NAMALWA (cell line): ENCODE results near the gene FSCN2.

Experiments used
- DNase-seq: peaks from one replicate; pipeline ENCODE4 v3.0.0-alpha.2; 2015; ENCODE audit warnings: low spot score

Gene FSCN2

DNA sequence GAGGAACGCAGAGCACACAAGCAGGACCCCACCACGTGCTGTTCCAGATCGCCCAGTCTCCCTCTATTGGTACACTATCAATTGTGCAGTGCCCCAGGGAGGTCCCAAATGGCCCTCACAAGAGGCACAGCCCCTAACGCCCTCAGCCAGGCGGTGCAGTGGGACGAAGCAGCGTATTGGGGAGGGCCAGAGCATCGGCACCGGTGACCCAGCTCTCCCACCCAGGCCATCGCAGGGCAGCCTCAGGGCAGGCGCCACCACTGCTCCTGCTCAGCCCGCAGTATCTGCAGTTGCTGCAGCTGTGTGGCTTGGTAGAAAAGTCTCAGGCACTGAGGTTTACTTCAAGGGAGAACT is 29.9 kb downstream of the FSCN2 start:
- no peak for DNase-seq

GRCh38 chr17:81558941-81559806 is 31.0 kb downstream of the FSCN2 start:
- DNase-seq = no peak

DNA sequence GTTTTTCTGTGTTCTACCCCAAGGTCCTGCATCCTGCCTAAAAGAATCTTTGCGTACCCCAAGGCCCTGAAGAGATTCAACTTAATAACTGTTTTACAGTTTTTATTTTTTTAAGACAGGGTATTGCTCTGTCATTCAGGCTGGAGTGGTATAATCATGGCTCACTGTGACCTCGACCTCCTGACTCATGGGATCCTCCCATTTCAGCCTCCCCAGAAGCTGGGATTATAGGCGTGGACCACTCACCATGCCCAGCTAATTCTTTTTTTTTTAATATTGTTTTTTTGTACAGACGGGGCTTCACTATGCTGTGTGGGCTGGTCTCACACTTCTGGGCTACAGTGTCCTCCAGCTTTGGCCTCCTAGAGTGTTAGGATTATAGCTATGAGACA is 33.3 kb downstream of the FSCN2 start:
- DNase-seq = no peak

GRCh38 chr17:81563861-81564586 is 35.8 kb downstream of the FSCN2 start:
- no peak for DNase-seq

GRCh38 chr17:81564778-81565177 is 36.6 kb downstream of the FSCN2 start:
- no peak for DNase-seq

- DNase-seq = no peak
Measured at GRCh38 chr17:81565231-81565630, 37.1 kb downstream of the FSCN2 start.

GRCh38 chr17:81566461-81567126 is 38.4 kb downstream of the FSCN2 start:
- DNase-seq = peak; percentile 43

DNA sequence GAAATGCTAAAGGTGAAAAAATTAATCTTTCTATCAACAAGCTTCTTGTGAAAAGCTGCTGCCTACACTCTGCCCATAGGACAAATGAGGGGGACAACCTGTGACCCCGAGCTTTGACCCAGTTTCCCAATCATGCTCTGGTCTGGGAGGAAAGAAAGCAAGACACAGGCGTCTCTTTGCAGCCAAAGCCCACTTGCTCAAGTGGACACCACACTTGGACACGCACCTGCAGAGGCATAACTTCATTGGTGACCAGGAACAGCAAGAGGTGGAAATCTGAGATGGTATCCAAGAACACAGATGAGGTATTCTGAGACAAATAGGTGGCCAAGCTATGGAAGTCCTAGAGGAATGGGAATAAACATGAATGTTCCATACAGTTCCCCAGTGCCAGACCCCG is 39.0 kb downstream of the FSCN2 start:
- no peak for DNase-seq

GRCh38 chr17:81568416-81568815 is 40.2 kb downstream of the FSCN2 start:
- no peak for DNase-seq

DNA sequence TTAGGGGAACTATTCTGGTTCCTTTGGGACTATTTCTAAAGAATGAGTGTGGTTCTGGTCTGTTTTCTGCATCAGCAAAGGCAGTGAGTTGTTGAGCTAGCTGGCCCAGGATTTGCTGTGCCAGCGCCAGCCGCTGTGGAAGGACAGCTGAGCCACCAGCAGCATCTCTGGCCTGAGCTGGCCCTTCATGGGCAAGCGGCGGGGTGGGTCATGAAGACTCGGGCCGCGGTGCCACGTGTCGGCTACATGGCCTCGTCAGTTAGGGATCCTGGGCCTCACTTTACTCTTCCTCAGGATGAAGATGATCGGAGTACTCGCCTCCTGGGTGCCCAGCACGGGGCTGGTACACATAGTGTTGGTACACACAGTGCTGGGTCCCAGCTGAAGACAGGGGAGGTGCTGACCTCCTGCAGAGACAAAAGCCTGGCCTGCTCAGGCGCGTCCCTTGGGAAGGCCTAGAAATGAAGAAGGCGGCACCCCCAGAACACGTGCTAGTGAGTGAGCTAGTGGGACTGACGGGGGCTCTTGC is 41.9 kb downstream of the FSCN2 start:
- no peak for DNase-seq

DNA sequence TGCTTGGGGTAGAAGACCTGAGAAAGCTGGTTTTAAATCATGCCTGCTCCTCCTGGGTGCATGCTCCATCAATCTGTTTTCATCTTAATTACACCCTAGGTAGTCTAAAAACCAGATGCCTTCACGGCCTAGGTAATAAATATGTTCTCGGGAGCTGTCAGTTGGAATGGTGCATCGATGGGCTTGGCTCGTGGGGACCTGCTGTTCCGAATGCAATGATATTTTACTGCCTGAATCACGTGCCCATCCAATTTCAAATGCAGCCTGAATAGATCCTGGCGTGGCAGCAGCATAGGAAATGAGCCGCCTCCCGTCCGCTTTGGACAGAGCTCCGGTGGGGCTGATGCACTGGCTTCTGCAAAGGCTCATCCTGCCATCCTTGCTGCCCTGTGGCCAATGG is 42.8 kb downstream of the FSCN2 start:
- DNase-seq = no peak

- DNase-seq = no peak
Measured at GRCh38 chr17:81572563-81573168, 44.5 kb downstream of the FSCN2 start.

DNA sequence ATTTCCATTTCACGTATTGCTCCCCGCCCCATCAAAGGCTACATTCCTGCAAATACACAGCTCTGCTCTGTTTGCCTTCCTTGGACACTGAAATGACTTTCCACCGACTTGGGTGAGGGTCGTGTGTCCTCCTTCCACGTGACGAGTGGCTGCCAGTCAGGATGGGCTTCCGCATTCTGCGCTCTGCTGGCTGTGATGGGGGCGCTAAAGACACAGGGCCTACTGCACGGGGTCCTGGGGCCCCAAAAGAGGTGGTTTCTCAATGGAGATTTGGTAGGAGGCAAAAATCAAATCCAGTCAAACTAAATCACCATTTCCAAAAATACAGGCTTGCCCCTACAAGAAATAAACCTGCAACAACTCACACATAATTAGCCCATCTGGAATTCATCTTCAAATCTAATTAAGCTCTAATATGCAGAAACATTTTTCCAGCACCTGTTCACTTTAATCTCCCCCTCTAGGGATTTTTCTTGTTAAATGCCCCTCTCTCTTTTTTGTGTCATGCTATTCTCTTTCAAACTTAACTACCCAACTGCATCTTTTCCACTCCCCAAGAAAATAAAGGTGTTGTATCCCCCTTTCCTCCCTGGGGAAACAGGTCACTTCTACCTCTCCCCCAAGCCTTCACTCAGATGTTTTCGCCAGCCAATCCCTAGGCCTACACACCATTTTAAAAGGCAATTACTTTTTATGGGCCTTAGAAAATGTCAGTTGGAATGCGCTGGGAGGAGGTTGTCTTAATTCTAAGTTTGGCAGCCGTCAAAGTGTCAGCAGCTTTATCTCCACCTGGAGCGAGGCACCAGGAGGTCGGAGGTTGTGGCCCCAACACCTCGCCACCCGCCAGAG is 45.8 kb downstream of the FSCN2 start:
- no peak for DNase-seq

DNA sequence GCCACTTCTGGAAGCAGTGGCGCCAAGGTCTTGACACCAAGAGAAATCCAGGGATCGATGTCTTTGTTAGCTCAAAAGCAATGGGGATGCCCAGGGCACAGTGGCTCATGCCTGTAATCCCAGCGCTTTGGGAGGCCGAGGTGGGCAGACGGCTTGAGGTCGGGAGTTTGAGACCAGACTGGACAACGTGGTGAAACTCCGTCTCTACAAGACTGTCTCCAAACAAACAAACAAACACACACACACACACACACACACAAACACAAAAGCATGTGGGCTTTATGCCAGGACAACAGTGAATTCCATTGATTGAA is 46.4 kb downstream of the FSCN2 start:
- DNase-seq = no peak

DNA sequence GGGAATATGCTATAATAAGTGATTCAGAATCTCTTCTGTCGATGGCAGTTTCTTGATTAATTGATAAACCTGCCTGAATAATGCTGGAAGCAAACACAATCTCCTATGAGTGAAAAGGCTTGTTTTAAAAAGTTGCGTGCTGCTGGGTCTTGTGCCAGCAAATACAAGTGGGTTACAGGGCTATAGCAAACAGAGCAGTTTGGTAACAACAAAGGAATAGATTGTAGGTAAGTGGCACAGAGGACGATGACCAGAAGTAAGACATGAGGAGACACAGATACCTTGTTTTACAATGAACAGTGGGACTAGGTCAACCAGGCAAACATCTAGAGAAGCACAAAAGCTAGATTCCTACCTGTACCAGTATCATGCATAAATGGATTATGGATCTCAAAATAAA is 47.7 kb downstream of the FSCN2 start:
- no peak for DNase-seq

DNA sequence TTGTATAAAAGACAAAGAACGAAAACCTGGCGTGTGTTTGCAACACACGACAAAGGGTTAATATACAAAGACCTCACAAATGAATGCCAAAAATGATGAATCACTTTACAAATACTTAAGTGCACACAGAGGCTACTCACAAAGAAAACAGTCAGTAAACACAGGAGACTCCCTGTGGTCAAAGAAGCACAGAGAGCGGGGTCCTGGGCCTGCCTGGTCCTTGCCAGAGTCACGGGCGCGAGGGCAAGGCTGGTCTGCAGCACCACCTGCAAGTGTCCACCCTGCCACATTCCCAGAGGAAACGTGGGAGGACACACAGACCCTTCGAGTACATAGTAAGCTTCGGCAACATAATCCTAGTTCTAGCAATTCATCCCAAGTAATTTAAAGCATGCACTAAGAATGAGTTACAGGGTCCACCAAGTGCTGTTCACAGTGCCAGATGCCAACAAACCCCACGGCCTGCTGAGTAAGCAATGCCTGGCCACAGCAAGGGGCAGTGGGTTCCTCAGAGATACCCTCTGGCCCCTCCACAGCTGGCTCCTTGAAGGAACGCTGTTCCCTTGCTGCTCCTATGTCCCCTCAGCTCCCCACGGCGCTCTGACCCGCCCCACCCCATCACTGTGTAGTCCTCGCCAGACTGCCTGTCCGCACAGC is 48.6 kb downstream of the FSCN2 start:
- no peak for DNase-seq

DNA sequence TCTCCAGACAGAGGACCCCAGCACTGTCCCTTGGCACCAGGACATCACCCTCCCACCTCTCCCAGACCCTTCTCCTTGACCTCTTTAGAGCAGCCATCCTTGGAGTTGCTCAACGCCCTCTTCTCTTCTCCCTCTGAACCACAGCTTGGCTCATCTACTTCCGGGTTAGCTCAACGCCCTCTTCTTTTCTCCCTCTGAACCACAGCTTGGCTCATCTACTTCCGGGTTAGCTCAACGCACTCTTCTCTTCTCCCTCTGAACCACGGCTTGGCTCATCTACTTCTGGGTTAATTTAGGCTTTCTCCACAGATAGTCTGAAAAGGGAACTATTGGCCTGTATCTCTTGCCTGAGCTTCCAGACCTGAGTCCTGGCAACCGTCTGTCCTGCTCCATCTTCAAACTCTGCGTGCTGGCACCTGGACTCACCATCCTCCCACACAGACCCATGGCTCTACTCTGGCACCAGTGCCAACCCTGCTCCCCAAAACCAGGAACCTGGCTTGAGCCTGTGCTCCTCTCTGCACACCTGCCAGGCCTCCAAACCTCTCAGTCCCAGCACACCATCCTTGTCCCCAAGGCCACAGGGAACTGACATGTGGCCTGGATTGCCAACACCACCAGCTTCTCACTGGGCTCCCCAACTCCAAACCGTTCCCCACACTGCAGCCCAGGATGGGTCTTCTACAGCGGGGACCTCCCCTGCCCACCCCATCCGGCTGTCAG is 49.3 kb downstream of the FSCN2 start:
- no peak for DNase-seq

- no peak for DNase-seq
Measured at GRCh38 chr17:81578038-81578441, 49.9 kb downstream of the FSCN2 start.

GRCh38 chr17:81578561-81579225 is 50.5 kb downstream of the FSCN2 start:
- DNase-seq = no peak

- no peak for DNase-seq
Measured at GRCh38 chr17:81579298-81579697, 51.1 kb downstream of the FSCN2 start.
